ENCODE results near the gene ZFP90.

- TF ChIP-seq SUZ12 (IDR thresholded peaks at IDR 0.05; ENCODE audit: extremely low read depth, insufficient read depth, insufficient read length) = no peak
- TF ChIP-seq ZNF274 (IDR thresholded peaks at IDR 0.05; ENCODE audit: low read depth, low read length) = no peak
Measured at GRCh38 chr16:68492543-68493411, 46.3 kb upstream of the ZFP90 start.

Measured in NT2/D1 (cell line).